ENCODE results near the gene EPG5.
A peak's percentile ranks its signal among the peaks of the same experiment; 100 is the strongest.
"Not testable (repeated sequence)": the region's sequence is repeated elsewhere in the genome, so short reads cannot be mapped to it uniquely, and the experiment has no call there.

EPG5 gene

GRCh38 chr18:45967007-45967706, at the start of gene EPG5:
EPG5 (minus strand) TSS chr18:45967329; CDS start chr18:45967239, 90 bp downstream.
- peak; percentile 98 for DNase-seq (ENCODE audit: low spot score)

- no peak for DNase-seq (ENCODE audit: low spot score)
Measured at GRCh38 chr18:46013484-46014189, 46.5 kb upstream of the EPG5 start.

GRCh38 chr18:46010676-46011075, 43.5 kb upstream of the EPG5 start:
- DNase-seq (ENCODE audit: low spot score), result no peak

GRCh38 chr18:46010050-46010449, 42.9 kb upstream of the EPG5 start:
- DNase-seq (ENCODE audit: low spot score), result no peak

GRCh38 chr18:46009125-46009840, 42.2 kb upstream of the EPG5 start:
- DNase-seq (ENCODE audit: low spot score), result no peak

GRCh38 chr18:46008531-46008930, 41.4 kb upstream of the EPG5 start:
- DNase-seq (ENCODE audit: low spot score), result no peak

GRCh38 chr18:46007165-46007564, 40.0 kb upstream of the EPG5 start:
- no peak for DNase-seq (ENCODE audit: low spot score)

GRCh38 chr18:46002934-46003333, 35.8 kb upstream of the EPG5 start:
- DNase-seq (ENCODE audit: low spot score), result no peak

GRCh38 chr18:46001892-46002291, 34.8 kb upstream of the EPG5 start:
- no peak for DNase-seq (ENCODE audit: low spot score)

GRCh38 chr18:46001074-46001473, 33.9 kb upstream of the EPG5 start:
- no peak for DNase-seq (ENCODE audit: low spot score)

- no peak for DNase-seq (ENCODE audit: low spot score)
Measured at GRCh38 chr18:45999536-45999935, 32.4 kb upstream of the EPG5 start.

- no peak for DNase-seq (ENCODE audit: low spot score)
Measured at GRCh38 chr18:45998244-45998643, 31.1 kb upstream of the EPG5 start.

- no peak for DNase-seq (ENCODE audit: low spot score)
Measured at GRCh38 chr18:45997700-45998151, 30.6 kb upstream of the EPG5 start.

GRCh38 chr18:45995461-45995860, 28.3 kb upstream of the EPG5 start:
- no peak for DNase-seq (ENCODE audit: low spot score)

GRCh38 chr18:45993438-45993837, 26.3 kb upstream of the EPG5 start:
- DNase-seq (ENCODE audit: low spot score), result peak; percentile 71

GRCh38 chr18:45992527-45992926, 25.4 kb upstream of the EPG5 start:
- DNase-seq (ENCODE audit: low spot score), result not testable (repeated sequence)

GRCh38 chr18:45991788-45992187, 24.7 kb upstream of the EPG5 start:
- no peak for DNase-seq (ENCODE audit: low spot score)

GRCh38 chr18:45984546-45985235, 17.6 kb upstream of the EPG5 start:
- no peak for DNase-seq (ENCODE audit: low spot score)

GRCh38 chr18:45981821-45982220, 14.7 kb upstream of the EPG5 start:
- no peak for DNase-seq (ENCODE audit: low spot score)

GRCh38 chr18:45980229-45980628, 13.1 kb upstream of the EPG5 start:
- no peak for DNase-seq (ENCODE audit: low spot score)

- DNase-seq (ENCODE audit: low spot score), result peak; percentile 91
Measured at GRCh38 chr18:45978084-45978483, 11.0 kb upstream of the EPG5 start.

- no peak for DNase-seq (ENCODE audit: low spot score)
Measured at GRCh38 chr18:45976974-45977373, 9.8 kb upstream of the EPG5 start.
